ENCODE results near the gene DDIT3. TPM values are rescaled to one million over a fixed set of nuclear protein-coding genes. Genes with fewer than 3 reads are reported as not detected.
A peak's percentile ranks its signal among the peaks of the same experiment; 100 is the strongest.

Gene DDIT3
- total RNA-seq, 1 donor from 2014 or later = 15.0 TPM

- Mint-ChIP-seq H3K4me1 (peaks cover 52% of the 10 kb centered on the region), H3K27me3 (ENCODE audit: low read depth) (peaks cover 67% of the 10 kb centered on the region), H3K27ac (ENCODE audit: unreplicated experiment) (no peak overlapping the region), H3K9me3 (no peaks in the 10 kb centered on the region), H3K36me3 (ENCODE audit: low read depth) (no peaks in the 10 kb centered on the region), H3K4me3 (peak overlapping the region; percentile 99)
- no peak for DNase-seq (ENCODE audit: low read depth, low spot score)
- TF ChIP-seq CTCF (conservative IDR thresholded peaks at IDR 0.05) = no peak
These were observed 29.0 kb upstream of the DDIT3 start for GRCh38 chr12:57549203-57549908.

GRCh38 chr12:57548488-57548887, 28.2 kb upstream of the DDIT3 start:
- no peaks in the 10 kb centered on the region for H3K9me3 Mint-ChIP-seq
- peaks cover 61% of the 10 kb centered on the region for H3K27me3 Mint-ChIP-seq (ENCODE audit: low read depth)
- H3K4me1 Mint-ChIP-seq = peaks cover 47% of the 10 kb centered on the region
- H3K27ac Mint-ChIP-seq (ENCODE audit: unreplicated experiment) = no peak overlapping the region
- no peak for TF ChIP-seq CTCF (conservative IDR thresholded peaks at IDR 0.05)
- H3K4me3 Mint-ChIP-seq = peak overlapping the region; percentile 99
- no peak for DNase-seq (ENCODE audit: low read depth, low spot score)
- H3K36me3 Mint-ChIP-seq (ENCODE audit: low read depth) = no peaks in the 10 kb centered on the region

GRCh38 chr12:57548013-57548315, 27.6 kb upstream of the DDIT3 start:
- DNase-seq (ENCODE audit: low read depth, low spot score) = no peak
- no peak for TF ChIP-seq CTCF (conservative IDR thresholded peaks at IDR 0.05)
- Mint-ChIP-seq H3K36me3 (ENCODE audit: low read depth) (no peaks in the 10 kb centered on the region), H3K27ac (ENCODE audit: unreplicated experiment) (no peak overlapping the region), H3K27me3 (ENCODE audit: low read depth) (peaks cover 56% of the 10 kb centered on the region), H3K9me3 (no peaks in the 10 kb centered on the region), H3K4me3 (peak overlapping the region; percentile 99), H3K4me1 (peaks cover 41% of the 10 kb centered on the region)

- H3K4me3 Mint-ChIP-seq = peak overlapping the region; percentile 99
- H3K36me3 Mint-ChIP-seq (ENCODE audit: low read depth) = no peaks in the 10 kb centered on the region
- no peak for TF ChIP-seq CTCF (conservative IDR thresholded peaks at IDR 0.05)
- no peak overlapping the region for H3K27ac Mint-ChIP-seq (ENCODE audit: unreplicated experiment)
- DNase-seq (ENCODE audit: low read depth, low spot score) = no peak
- no peaks in the 10 kb centered on the region for H3K9me3 Mint-ChIP-seq
- H3K27me3 Mint-ChIP-seq (ENCODE audit: low read depth) = peaks cover 51% of the 10 kb centered on the region
- peaks cover 36% of the 10 kb centered on the region for H3K4me1 Mint-ChIP-seq
These were observed 27.1 kb upstream of the DDIT3 start for GRCh38 chr12:57547288-57548012.

- Mint-ChIP-seq H3K9me3 (no peaks in the 10 kb centered on the region), H3K27me3 (ENCODE audit: low read depth) (peaks cover 45% of the 10 kb centered on the region), H3K36me3 (ENCODE audit: low read depth) (no peaks in the 10 kb centered on the region), H3K4me1 (peaks cover 29% of the 10 kb centered on the region), H3K4me3 (peak within 1 kb of the TSS; percentile 99), H3K27ac (ENCODE audit: unreplicated experiment) (peak within 1 kb of the TSS; percentile 99)
- DNase-seq (ENCODE audit: low read depth, low spot score) = peak; percentile 86
- TF ChIP-seq CTCF (conservative IDR thresholded peaks at IDR 0.05) = peak; percentile 18
These were observed 26.3 kb upstream of the DDIT3 start, which contains the start of gene DCTN2 for GRCh38 chr12:57546438-57547287. DCTN2 (minus strand) TSS chr12:57547192; CDS start chr12:57547063, 129 bp downstream.
